ENCODE measurements around the gene DEPP1. TPM values are rescaled to one million over a fixed set of nuclear protein-coding genes. Genes with fewer than 3 reads are reported as not detected.
A peak's percentile ranks its signal among the peaks of the same experiment; 100 is the strongest.

The DEPP1 gene
- total and polyA plus RNA-seq, 10 of the 15 experiments (the other 5 are each of a cell fraction or from before 2014, with no cell fraction given): 1.7 to 12.1 (median 7.3) TPM

DNA sequence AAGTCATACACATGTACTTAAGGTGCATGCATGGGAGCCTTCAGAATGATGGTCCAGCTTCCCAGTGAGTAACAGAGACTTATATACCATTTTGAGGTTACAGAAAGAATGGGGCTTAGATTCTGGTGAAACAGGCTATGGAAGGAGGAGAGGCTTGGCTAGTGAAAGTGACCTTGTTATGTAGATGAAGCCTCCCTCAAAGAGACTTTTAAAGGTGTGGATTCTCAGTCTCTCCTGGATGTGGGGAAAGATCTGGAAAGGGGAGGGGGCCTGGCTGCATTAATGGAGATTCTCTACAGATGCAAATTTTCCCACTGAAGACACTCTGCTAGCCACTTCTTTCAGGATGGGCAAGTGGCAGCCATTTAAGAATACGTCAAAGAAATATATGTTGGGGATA lies 13.5 kb downstream of the DEPP1 start (continued):
- TF ChIP-seq, protein P1, sequence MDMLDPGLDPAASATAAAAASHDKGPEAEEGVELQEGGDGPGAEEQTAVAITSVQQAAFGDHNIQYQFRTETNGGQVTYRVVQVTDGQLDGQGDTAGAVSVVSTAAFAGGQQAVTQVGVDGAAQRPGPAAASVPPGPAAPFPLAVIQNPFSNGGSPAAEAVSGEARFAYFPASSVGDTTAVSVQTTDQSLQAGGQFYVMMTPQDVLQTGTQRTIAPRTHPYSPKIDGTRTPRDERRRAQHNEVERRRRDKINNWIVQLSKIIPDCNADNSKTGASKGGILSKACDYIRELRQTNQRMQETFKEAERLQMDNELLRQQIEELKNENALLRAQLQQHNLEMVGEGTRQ (IDR thresholded peaks at IDR 0.05; ENCODE audit: borderline replicate concordance, low read depth, low read length): no peak

- RAD21 ChIA-PET (ENCODE audit: unreplicated experiment): interaction anchor here (0.8 to 9.2 kb wide), 8 partner anchors 10 to 456 kb away, joined by 3 to 124 read pairs (median 22); partner anchors contain the start of gene DEPP1
- FAIRE-seq: no peak
- SMC1A ChIA-PET (ENCODE audit: uncharacterized antibody, unreplicated experiment): interaction anchor here (0.8 to 9.3 kb wide), 8 partner anchors 9 to 30 kb away, joined by 3 to 147 read pairs (median 24); partner anchors contain the start of gene DEPP1
- TF ChIP-seq, protein P2, sequence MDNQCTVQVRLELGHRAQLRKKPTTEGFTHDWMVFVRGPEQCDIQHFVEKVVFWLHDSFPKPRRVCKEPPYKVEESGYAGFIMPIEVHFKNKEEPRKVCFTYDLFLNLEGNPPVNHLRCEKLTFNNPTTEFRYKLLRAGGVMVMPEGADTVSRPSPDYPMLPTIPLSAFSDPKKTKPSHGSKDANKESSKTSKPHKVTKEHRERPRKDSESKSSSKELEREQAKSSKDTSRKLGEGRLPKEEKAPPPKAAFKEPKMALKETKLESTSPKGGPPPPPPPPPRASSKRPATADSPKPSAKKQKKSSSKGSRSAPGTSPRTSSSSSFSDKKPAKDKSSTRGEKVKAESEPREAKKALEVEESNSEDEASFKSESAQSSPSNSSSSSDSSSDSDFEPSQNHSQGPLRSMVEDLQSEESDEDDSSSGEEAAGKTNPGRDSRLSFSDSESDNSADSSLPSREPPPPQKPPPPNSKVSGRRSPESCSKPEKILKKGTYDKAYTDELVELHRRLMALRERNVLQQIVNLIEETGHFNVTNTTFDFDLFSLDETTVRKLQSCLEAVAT (IDR thresholded peaks at IDR 0.05): no peak
- TF ChIP-seq STAT3 (IDR thresholded peaks at IDR 0.05; ENCODE audit: low read depth, low read length) (no peak), BRCA1 (IDR thresholded peaks at IDR 0.05; ENCODE audit: low read depth, low read length) (no peak), LARP7 (IDR thresholded peaks at IDR 0.05) (peak; percentile 57; the same call in 1 of the 2 replicates), NFXL1 (IDR thresholded peaks at IDR 0.05; ENCODE audit: borderline replicate concordance) (no peak), TARDBP (IDR thresholded peaks at IDR 0.05; ENCODE audit: borderline replicate concordance) (no peak), ZBTB33 (IDR thresholded peaks at IDR 0.05) (no peak), RAD21 (IDR thresholded peaks at IDR 0.05; ENCODE audit: insufficient read depth, low read depth, low read length) (no peak), PML (IDR thresholded peaks at IDR 0.05; ENCODE audit: low read length) (no peak), STAT1 (conservative IDR thresholded peaks at IDR 0.05) (no peak), NR2C2 (IDR thresholded peaks at IDR 0.05; ENCODE audit: borderline replicate concordance, control insufficient read depth, insufficient read length, low read depth) (no peak), TCF12 (IDR thresholded peaks at IDR 0.05; ENCODE audit: low read depth, low read length) (peak; percentile 67), BMI1 (IDR thresholded peaks at IDR 0.05; ENCODE audit: borderline replicate concordance) (no peak)
- TF ChIP-seq, protein P3, sequence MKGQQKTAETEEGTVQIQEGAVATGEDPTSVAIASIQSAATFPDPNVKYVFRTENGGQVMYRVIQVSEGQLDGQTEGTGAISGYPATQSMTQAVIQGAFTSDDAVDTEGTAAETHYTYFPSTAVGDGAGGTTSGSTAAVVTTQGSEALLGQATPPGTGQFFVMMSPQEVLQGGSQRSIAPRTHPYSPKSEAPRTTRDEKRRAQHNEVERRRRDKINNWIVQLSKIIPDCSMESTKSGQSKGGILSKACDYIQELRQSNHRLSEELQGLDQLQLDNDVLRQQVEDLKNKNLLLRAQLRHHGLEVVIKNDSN (IDR thresholded peaks at IDR 0.05; ENCODE audit: borderline replicate concordance, extremely low read length, insufficient read depth, low read depth, low read length): no peak
Measured at GRCh38 chr10:44963772-44964633, 14.6 kb downstream of the DEPP1 start.

More at GRCh38 chr10:44963772-44964633, 14.6 kb downstream of the DEPP1 start:
- H3K4me2 ChIP-seq (ENCODE audit: control insufficient read depth, insufficient read depth): peak overlapping the region; percentile 82
- ATAC-seq: peak; percentile 34
- no peaks in the 10 kb centered on the region for H3K9me3 ChIP-seq (replicated peaks; ENCODE audit: control insufficient read depth, insufficient read depth, low read length)
- in situ Hi-C loops (cut with MboI) (loop anchor here (10.0 to 25.0 kb wide), 2 partner anchors 1559 to 1802 kb away; partner anchors contain the start of gene HNRNPF), intact Hi-C loops (cut with micrococcal nuclease; ENCODE audit: unreplicated experiment) (loop anchor here (10.0 kb wide), 2 partner anchors 411 to 1819 kb away; partner anchors contain the start of gene ALOX5)
- peak overlapping the region; percentile 85 for H3K27ac ChIP-seq (ENCODE audit: control insufficient read depth, insufficient read depth)
- H2AFZ ChIP-seq (ENCODE audit: control insufficient read depth, low read depth, low read length): peak overlapping the region; percentile 51
- peak overlapping the region; percentile 53 for H3K4me3 ChIP-seq
- no peaks in the 10 kb centered on the region for H3K36me3 ChIP-seq (ENCODE audit: control insufficient read depth in 2 of 2, insufficient read depth in 2 of 2, low read length in 1 of 2)
- no peak for DNase-seq (ENCODE audit: low read depth, low spot score)
- H3K79me2 ChIP-seq (ENCODE audit: control insufficient read depth, insufficient read depth, low read length): peaks cover 33% of the 10 kb centered on the region
- ChIA-PET POLR2A (interaction anchor here (0.8 to 14.0 kb wide), 8 partner anchors 9 to 978 kb away, joined by 3 to 174 read pairs (median 4); partner anchors contain the start of gene DEPP1), CTCF (interaction anchor here (1.9 to 9.1 kb wide), 7 partner anchors 9 to 30 kb away, joined by 6 to 116 read pairs (median 14); partner anchors contain the start of gene DEPP1)
- H3K27me3 ChIP-seq (replicated peaks in 1 of 2; ENCODE audit: control insufficient read depth in 2 of 2, insufficient read depth in 2 of 2, low read length in 1 of 2): no peaks in the 10 kb centered on the region
- no peaks in the 10 kb centered on the region for H4K20me1 ChIP-seq (ENCODE audit: control insufficient read depth, insufficient read depth)
- WGBS (ENCODE audit: insufficient coverage, insufficient replicate concordance, low lambda C conversion rate, missing lambda C conversion rate): 4% methylated on average over 15 of the region's 15 CpGs
- peak overlapping the region; percentile 62 for H3K9ac ChIP-seq (ENCODE audit: control insufficient read depth, insufficient read depth, low read length)
- no TSS peak for BruUV-seq (replicated peaks)
- peaks cover 84% of the 10 kb centered on the region for H3K4me1 ChIP-seq (ENCODE audit: control insufficient read depth, insufficient read depth, low read length)
